Endothelial cell of umbilical vein (primary cell): ENCODE data around the gene ZNF106.

ENCODE experiments used
- JUN ChIP-seq: IDR thresholded peaks from 2 replicates; pipeline ENCODE4 v1.6.1; 2011; ENCODE audit warnings: borderline replicate concordance, low read depth; ENCODE audit not compliant: insufficient read length, insufficient read depth
- TF ChIP-seq, protein P1 (sequence below), 2 donors: IDR thresholded peaks; 1 replicate in 1 of 2; 2 replicates in 1 of 2; pipeline ENCODE4 v1.5.1; 2011; ENCODE audit warnings: low read length in 2 of 2, mild to moderate bottlenecking in 2 of 2, moderate library complexity in 2 of 2, control low read depth in 1 of 2, inconsistent platforms in 1 of 2, low read depth in 1 of 2; ENCODE audit not compliant: insufficient read depth in 1 of 2; ENCODE audit errors: extremely low read depth in 1 of 2

DNA sequence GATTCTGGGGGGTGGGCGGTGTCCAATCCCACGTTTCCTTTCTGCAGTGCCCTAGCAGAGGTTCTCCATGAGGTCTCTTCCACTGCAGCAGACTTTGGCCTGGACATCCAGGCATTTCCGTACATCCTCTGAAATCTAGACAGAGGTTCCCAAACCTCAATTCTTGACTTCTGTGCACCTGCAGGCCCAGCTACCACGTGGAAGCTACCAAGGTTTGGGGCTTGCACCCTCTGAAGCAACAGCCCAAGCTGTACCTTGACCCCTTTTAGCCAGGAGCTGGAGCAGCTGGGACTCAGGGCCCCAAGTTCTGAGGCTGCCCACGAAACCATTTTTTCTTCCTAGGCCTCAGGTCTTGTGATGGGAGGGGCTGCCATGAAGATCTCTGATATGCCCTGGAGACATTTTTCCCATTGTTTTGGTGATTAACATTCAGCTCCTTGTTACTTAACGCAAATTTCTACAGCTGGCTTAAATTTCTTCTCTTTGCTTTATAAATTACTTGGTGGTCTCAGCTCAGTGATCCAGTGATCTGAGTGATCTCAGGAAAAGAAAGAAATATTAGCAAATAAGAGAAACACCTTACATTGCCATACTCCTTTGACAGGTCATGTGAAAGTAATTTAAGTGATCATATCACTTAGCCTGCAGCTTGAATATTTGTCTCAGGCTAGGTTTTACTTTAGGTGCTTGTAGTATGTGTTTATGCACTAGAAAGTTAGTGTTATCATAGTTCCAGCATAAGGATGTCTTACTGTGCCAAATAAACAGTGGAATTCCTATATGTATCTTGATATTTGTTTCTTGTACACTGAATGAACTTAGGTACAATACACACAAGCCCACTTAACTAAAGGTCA, 7.5 kb upstream of the ZNF106 start:
- TF ChIP-seq, protein P1, sequence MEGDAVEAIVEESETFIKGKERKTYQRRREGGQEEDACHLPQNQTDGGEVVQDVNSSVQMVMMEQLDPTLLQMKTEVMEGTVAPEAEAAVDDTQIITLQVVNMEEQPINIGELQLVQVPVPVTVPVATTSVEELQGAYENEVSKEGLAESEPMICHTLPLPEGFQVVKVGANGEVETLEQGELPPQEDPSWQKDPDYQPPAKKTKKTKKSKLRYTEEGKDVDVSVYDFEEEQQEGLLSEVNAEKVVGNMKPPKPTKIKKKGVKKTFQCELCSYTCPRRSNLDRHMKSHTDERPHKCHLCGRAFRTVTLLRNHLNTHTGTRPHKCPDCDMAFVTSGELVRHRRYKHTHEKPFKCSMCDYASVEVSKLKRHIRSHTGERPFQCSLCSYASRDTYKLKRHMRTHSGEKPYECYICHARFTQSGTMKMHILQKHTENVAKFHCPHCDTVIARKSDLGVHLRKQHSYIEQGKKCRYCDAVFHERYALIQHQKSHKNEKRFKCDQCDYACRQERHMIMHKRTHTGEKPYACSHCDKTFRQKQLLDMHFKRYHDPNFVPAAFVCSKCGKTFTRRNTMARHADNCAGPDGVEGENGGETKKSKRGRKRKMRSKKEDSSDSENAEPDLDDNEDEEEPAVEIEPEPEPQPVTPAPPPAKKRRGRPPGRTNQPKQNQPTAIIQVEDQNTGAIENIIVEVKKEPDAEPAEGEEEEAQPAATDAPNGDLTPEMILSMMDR (IDR thresholded peaks at IDR 0.05; ENCODE audit: extremely low read depth in 1 of 2, insufficient read depth in 1 of 2, low read depth in 1 of 2, low read length in 2 of 2) = no peak
- no peak for TF ChIP-seq JUN
